Measurements from ENCODE around the gene WFS1. TPM values are rescaled to one million over a fixed set of nuclear protein-coding genes. Genes with fewer than 3 reads are reported as not detected.

The WFS1 gene
- total RNA-seq, 1 experiment from 2014 or later, result 21.5 TPM

DNA sequence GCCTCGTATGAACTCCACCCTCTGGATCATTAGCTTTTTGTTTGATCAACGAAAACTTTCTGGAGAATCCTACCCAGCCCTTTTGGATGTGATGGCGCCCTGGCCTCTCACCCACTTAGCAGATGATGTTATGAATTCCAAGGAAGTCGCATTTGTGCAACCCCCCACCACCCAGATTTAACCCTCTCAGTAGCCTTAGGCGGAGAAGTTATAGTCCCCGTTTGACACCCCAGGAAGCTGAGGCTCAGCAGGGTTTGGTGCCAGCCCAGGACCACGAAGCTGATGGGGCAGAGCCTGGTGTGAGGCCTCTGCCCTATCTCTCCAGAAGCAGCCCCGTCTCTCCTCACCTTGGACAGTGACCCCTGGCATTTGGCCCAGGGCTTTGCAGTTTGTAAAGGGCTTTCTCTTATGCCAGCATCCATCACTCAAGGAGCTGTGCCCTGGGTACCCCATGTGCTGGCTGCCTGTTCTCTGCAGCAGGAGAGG, 1.0 kb downstream of the WFS1 start:
- H3K27ac ChIP-seq (ENCODE audit: low read depth, low read length), result no peak overlapping the region
- DNase-seq (ENCODE audit: low read depth, low spot score) (no peak), ATAC-seq (no peak)
- no peaks in the 10 kb centered on the region for H4K20me1 ChIP-seq (ENCODE audit: insufficient read depth)
- peak overlapping the region; percentile 72 to 87 for H3K4me3 ChIP-seq (replicated peaks in 1 of 2; ENCODE audit: low read depth in 1 of 2, low read length in 2 of 2)
- BruUV-seq (replicated peaks), result TSS peak; percentile 37
- peak overlapping the region; percentile 87 for H3K4me2 ChIP-seq (ENCODE audit: low read length)
- H3K27me3 ChIP-seq (ENCODE audit: insufficient read depth, low read length), result no peaks in the 10 kb centered on the region
- peak overlapping the region; percentile 85 for H3K9ac ChIP-seq (ENCODE audit: low read length)
- ChIA-PET POLR2A (no interaction called here), RAD21 (ENCODE audit: low non-redundant PET in 1 of 2, low total read pairs in 2 of 2, uncharacterized antibody in 2 of 2, unreplicated experiment in 2 of 2) (no interaction called here), CTCF (interaction anchor here (3.1 kb wide), 1 partner anchor 20 kb away, joined by 15 read pairs; no protein-coding TSS in a partner anchor)
- H2AFZ ChIP-seq (ENCODE audit: low read depth, low read length, poor library complexity, severe bottlenecking), result no peak overlapping the region
- no peak for TF ChIP-seq EZH2 (IDR thresholded peaks at IDR 0.05)
- TF ChIP-seq TCF7L2 (IDR thresholded peaks at IDR 0.05; ENCODE audit: borderline replicate concordance, extremely low read depth, insufficient read depth, insufficient read length), result no peak
- no peak for TF ChIP-seq EZH2phosphoT487 (IDR thresholded peaks at IDR 0.05; ENCODE audit: borderline replicate concordance)
- no peak for TF ChIP-seq YY1 (IDR thresholded peaks at IDR 0.05; ENCODE audit: extremely low read depth, insufficient replicate concordance, low read depth, low read length)
- no peak for TF ChIP-seq EGR1 (IDR thresholded peaks at IDR 0.05; ENCODE audit: low read depth)
- no peak for TF ChIP-seq SP1 (IDR thresholded peaks at IDR 0.05; ENCODE audit: low read depth)
- no peak for TF ChIP-seq POLR2AphosphoS5 (IDR thresholded peaks at IDR 0.05; ENCODE audit: low read depth, low read length)
- TF ChIP-seq FOSL1 (IDR thresholded peaks at IDR 0.05; ENCODE audit: low read depth), result no peak
- H3K9me2 ChIP-seq (ENCODE audit: insufficient read depth), result no peaks in the 10 kb centered on the region
- intact Hi-C loops (cut with micrococcal nuclease), result no loop called here
- H3K4me1 ChIP-seq (ENCODE audit: control insufficient read depth in 1 of 2, insufficient read depth in 2 of 2, low read length in 2 of 2), result peaks cover 39 to 43% of the 10 kb centered on the region in 2 experiments
- no peaks in the 10 kb centered on the region for H3K36me3 ChIP-seq (ENCODE audit: control insufficient read depth in 1 of 2, insufficient read depth in 2 of 2, low read length in 2 of 2)
- H3K9me3 ChIP-seq (ENCODE audit: control insufficient read depth in 1 of 2, insufficient read depth in 1 of 2, low read depth in 1 of 2, low read length in 2 of 2), result no peaks in the 10 kb centered on the region
- peaks cover 6% of the 10 kb centered on the region; the same call in 1 of the 2 replicates for H3K79me2 ChIP-seq (ENCODE audit: insufficient read depth, low read length)

DNA sequence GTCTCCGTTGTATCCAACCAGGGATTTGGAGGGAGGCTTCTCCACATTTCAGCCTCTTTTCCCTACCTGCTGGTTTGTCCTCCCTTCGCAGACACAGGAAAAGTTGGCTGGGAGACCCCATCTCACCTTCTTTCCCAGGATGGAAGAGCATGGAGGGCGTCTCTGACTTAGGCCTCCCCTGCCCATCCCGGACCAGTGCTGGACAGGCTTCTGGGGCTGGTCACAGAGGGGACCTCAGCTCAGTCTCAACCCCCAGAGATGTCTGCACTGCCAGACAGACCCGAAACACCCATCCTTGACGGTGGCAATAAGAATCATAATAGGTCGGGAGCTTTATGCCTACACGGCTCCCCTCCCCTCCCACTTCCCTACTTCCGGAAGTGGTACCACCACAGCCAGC, 1.6 kb downstream of the WFS1 start:
- peaks cover 39 to 43% of the 10 kb centered on the region in 2 experiments for H3K4me1 ChIP-seq (ENCODE audit: control insufficient read depth in 1 of 2, insufficient read depth in 2 of 2, low read length in 2 of 2)
- ATAC-seq, result no peak
- CTCF ChIA-PET, result no interaction called here

More for the DNA sequence above, 1.6 kb downstream of the WFS1 start:
- H3K27me3 ChIP-seq (ENCODE audit: insufficient read depth, low read length), result no peaks in the 10 kb centered on the region
- H3K27ac ChIP-seq (ENCODE audit: low read depth, low read length), result no peak overlapping the region
- no peaks in the 10 kb centered on the region for H3K36me3 ChIP-seq (ENCODE audit: control insufficient read depth in 1 of 2, insufficient read depth in 2 of 2, low read length in 2 of 2)
- H2AFZ ChIP-seq (ENCODE audit: low read depth, low read length, poor library complexity, severe bottlenecking), result no peak overlapping the region
- H3K4me3 ChIP-seq (replicated peaks in 1 of 2; ENCODE audit: low read depth in 1 of 2, low read length in 2 of 2), result peak overlapping the region in 1 of 2 experiments; percentile 87; a peak in 2 of 4 replicates
- ChIA-PET RAD21 (ENCODE audit: low non-redundant PET in 1 of 2, low total read pairs in 2 of 2, uncharacterized antibody in 2 of 2, unreplicated experiment in 2 of 2) (no interaction called here), POLR2A (no interaction called here)
- no peaks in the 10 kb centered on the region for H4K20me1 ChIP-seq (ENCODE audit: insufficient read depth)
- intact Hi-C loops (cut with micrococcal nuclease), result no loop called here
- H3K9me3 ChIP-seq (ENCODE audit: control insufficient read depth in 1 of 2, insufficient read depth in 1 of 2, low read depth in 1 of 2, low read length in 2 of 2), result no peaks in the 10 kb centered on the region
- H3K4me2 ChIP-seq (ENCODE audit: low read length), result peak overlapping the region; percentile 87
- H3K79me2 ChIP-seq (ENCODE audit: insufficient read depth, low read length), result peaks cover 6% of the 10 kb centered on the region; the same call in 1 of the 2 replicates
- TF ChIP-seq, protein P1, sequence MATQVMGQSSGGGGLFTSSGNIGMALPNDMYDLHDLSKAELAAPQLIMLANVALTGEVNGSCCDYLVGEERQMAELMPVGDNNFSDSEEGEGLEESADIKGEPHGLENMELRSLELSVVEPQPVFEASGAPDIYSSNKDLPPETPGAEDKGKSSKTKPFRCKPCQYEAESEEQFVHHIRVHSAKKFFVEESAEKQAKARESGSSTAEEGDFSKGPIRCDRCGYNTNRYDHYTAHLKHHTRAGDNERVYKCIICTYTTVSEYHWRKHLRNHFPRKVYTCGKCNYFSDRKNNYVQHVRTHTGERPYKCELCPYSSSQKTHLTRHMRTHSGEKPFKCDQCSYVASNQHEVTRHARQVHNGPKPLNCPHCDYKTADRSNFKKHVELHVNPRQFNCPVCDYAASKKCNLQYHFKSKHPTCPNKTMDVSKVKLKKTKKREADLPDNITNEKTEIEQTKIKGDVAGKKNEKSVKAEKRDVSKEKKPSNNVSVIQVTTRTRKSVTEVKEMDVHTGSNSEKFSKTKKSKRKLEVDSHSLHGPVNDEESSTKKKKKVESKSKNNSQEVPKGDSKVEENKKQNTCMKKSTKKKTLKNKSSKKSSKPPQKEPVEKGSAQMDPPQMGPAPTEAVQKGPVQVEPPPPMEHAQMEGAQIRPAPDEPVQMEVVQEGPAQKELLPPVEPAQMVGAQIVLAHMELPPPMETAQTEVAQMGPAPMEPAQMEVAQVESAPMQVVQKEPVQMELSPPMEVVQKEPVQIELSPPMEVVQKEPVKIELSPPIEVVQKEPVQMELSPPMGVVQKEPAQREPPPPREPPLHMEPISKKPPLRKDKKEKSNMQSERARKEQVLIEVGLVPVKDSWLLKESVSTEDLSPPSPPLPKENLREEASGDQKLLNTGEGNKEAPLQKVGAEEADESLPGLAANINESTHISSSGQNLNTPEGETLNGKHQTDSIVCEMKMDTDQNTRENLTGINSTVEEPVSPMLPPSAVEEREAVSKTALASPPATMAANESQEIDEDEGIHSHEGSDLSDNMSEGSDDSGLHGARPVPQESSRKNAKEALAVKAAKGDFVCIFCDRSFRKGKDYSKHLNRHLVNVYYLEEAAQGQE (IDR thresholded peaks at IDR 0.05; ENCODE audit: low read depth), result no peak
- TF ChIP-seq, protein P2, sequence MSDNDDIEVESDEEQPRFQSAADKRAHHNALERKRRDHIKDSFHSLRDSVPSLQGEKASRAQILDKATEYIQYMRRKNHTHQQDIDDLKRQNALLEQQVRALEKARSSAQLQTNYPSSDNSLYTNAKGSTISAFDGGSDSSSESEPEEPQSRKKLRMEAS (IDR thresholded peaks at IDR 0.05), result no peak
- TF ChIP-seq EZH2 (IDR thresholded peaks at IDR 0.05) (no peak), SRF (IDR thresholded peaks at IDR 0.05; ENCODE audit: low read depth) (no peak), CBX3 (IDR thresholded peaks at IDR 0.05; ENCODE audit: low read depth) (no peak), POLR2AphosphoS5 (IDR thresholded peaks at IDR 0.05; ENCODE audit: low read depth, low read length) (no peak), ZFX (IDR thresholded peaks at IDR 0.05) (no peak), RAD21 (IDR thresholded peaks at IDR 0.05; ENCODE audit: low read depth) (no peak), ZNF274 (IDR thresholded peaks at IDR 0.05; ENCODE audit: low read depth, low read length) (no peak)
- no peaks in the 10 kb centered on the region for H3K9me2 ChIP-seq (ENCODE audit: insufficient read depth)
- no peak overlapping the region for H3K9ac ChIP-seq (ENCODE audit: low read length)
- DNase-seq (ENCODE audit: low read depth, low spot score), result no peak
- BruUV-seq (replicated peaks), result no TSS peak

All from HCT116 (cell line).